HepG2 (cell line): ENCODE measurements around the gene KCNQ5. TPM values are rescaled to one million over a fixed set of nuclear protein-coding genes. Genes with fewer than 3 reads are reported as not detected.

Experiments
- ATAC-seq: fragments of 200-7000 bp; cut with Tn5 transposase; 3 replicates; pipeline ENCODE4 v1.9.1; 2020; ENCODE audit warnings: mild to moderate bottlenecking, moderate library complexity
- BruUV-seq: library from RNA; stranded (reverse); fragments of 400-500 nt; replicated peaks from 2 replicates; lab custom pipeline; 2021; lab: Mats Ljungman, UMichigan
- CTCF ChIA-PET: fragments of 300-600 bp; formaldehyde crosslinking; extraction: SDS; loops from one replicate; lab custom pipeline; 2021; ENCODE audit warnings: low total read pairs, inconsistent platforms, low intra/inter-chr PET ratio; lab: Yijun Ruan, JAX
- POLR2A ChIA-PET: fragments of 350-600 bp; sonication (Branson Sonifier 250); formaldehyde crosslinking; loops from one replicate; lab custom pipeline; 2020; ENCODE audit warnings: antibody characterized with exemption, inconsistent platforms; lab: Yijun Ruan, JAX
- DNase-seq: peaks from one replicate; pipeline ENCODE4 v3.0.0-alpha.2; 2015; ENCODE audit warnings: low spot score
- FAIRE-seq: peaks from 3 replicates; lab custom pipeline; 2011; peaks lifted over from hg19 to GRCh38; lab: Jason Lieb, UNC
- H2AFZ ChIP-seq: one replicate; pipeline ENCODE4 v1.6.1; 2011; ENCODE audit warnings: low read length, inconsistent platforms
- H3K27ac ChIP-seq: fragments of 300-600 bp; 3 replicates; pipeline ENCODE4 v1.8.0; 2011; ENCODE audit warnings: mixed run types, mild to moderate bottlenecking, mixed read lengths, low read length, inconsistent platforms; ENCODE audit not compliant: insufficient read depth; ENCODE audit errors: extremely low read length
- H3K27me3 ChIP-seq, 2 experiments: fragments of 200-600 bp in 1 of 2; 2 replicates in 1 of 2; 3 replicates in 1 of 2; pipeline versions ENCODE4 v1.6.0 to v1.8.0; 2011; ENCODE audit warnings: low read length in 2 of 2, mild to moderate bottlenecking in 2 of 2, moderate library complexity in 2 of 2, inconsistent platforms in 1 of 2; ENCODE audit not compliant: insufficient read depth in 2 of 2, control insufficient read depth in 1 of 2
- H3K36me3 ChIP-seq, 2 experiments: fragments of 200-600 bp in 1 of 2; replicated peaks in 1 of 2; 2 replicates in 1 of 2; 3 replicates in 1 of 2; pipeline versions ENCODE4 v1.5.1 to v1.8.0; 2011; ENCODE audit warnings: low read length in 2 of 2, inconsistent platforms in 1 of 2; ENCODE audit not compliant: insufficient read depth in 2 of 2, control insufficient read depth in 1 of 2
- H3K4me1 ChIP-seq: 2 replicates; pipeline ENCODE4 v1.5.1; 2012; ENCODE audit warnings: low read length, inconsistent platforms; ENCODE audit not compliant: insufficient read depth
- H3K4me2 ChIP-seq: 2 replicates; pipeline ENCODE4 v1.6.0; 2011; ENCODE audit warnings: low read depth, low read length, inconsistent platforms
- H3K4me3 ChIP-seq, 3 experiments: fragments of 200-600 bp in 1 of 3; sonication (generic), shearing (Covaris generic) in 1 of 3; replicated peaks in 1 of 3; 2 replicates each; pipeline ENCODE4 v1.5.1; 2011 to 2016; ENCODE audit warnings: low read length in 3 of 3, inconsistent platforms in 2 of 3, low read depth in 2 of 3, mild to moderate bottlenecking in 2 of 3, control low read depth in 1 of 3, mixed read lengths in 1 of 3; ENCODE audit not compliant: insufficient read depth in 1 of 3
- H3K79me2 ChIP-seq: one replicate; pipeline ENCODE4 v1.6.1; 2011; ENCODE audit warnings: low read length, inconsistent platforms; ENCODE audit not compliant: insufficient read depth
- H3K9ac ChIP-seq: 2 replicates; pipeline ENCODE4 v1.6.0; 2011; ENCODE audit warnings: mild to moderate bottlenecking, low read depth, low read length, inconsistent platforms; ENCODE audit not compliant: insufficient read depth
- H3K9me3 ChIP-seq: 2 replicates; pipeline ENCODE4 v1.5.1; 2012; ENCODE audit warnings: mild to moderate bottlenecking, low read length
- H4K20me1 ChIP-seq: 2 replicates; pipeline ENCODE4 v1.6.0; 2011; ENCODE audit warnings: inconsistent platforms, mild to moderate bottlenecking, low read length, moderate library complexity; ENCODE audit not compliant: insufficient read depth
- CHD2 ChIP-seq: IDR thresholded peaks from 2 replicates; pipeline ENCODE4 v1.6.1; 2011; ENCODE audit warnings: low read depth, low read length, improper control_type of control experiment
- GLI4 ChIP-seq: sonication (generic); formaldehyde crosslinking; IDR thresholded peaks from 2 replicates; pipeline ENCODE4 v1.5.1; 2020; ENCODE audit warnings: missing genetic modification reagents, mild to moderate bottlenecking, moderate library complexity, borderline replicate concordance
- KDM2A ChIP-seq: sonication (generic); formaldehyde crosslinking; IDR thresholded peaks from 2 replicates; pipeline ENCODE4 v1.4.0; 2020; ENCODE audit warnings: low read depth, missing genetic modification reagents, borderline replicate concordance
- KLF16 ChIP-seq, 2 experiments: sonication (generic) in 1 of 2; formaldehyde crosslinking in 1 of 2; IDR thresholded peaks; 2 replicates each; pipeline versions ENCODE4 v1.6.1 to v1.8.0; 2016 to 2023; ENCODE audit warnings: missing genetic modification reagents in 2 of 2, missing compliant biosample characterization in 1 of 2
- MEF2D ChIP-seq: sonication (generic); formaldehyde crosslinking; IDR thresholded peaks from 2 replicates; pipeline ENCODE4 v1.5.1; 2020; ENCODE audit warnings: mild to moderate bottlenecking, missing genetic modification reagents
- NFYC ChIP-seq: IDR thresholded peaks from 2 replicates; pipeline ENCODE4 v1.6.1; 2016; ENCODE audit warnings: missing genetic modification reagents, missing compliant biosample characterization
- NR2F1 ChIP-seq, 2 experiments: fragments of 450-650 bp in 1 of 2; formaldehyde crosslinking in 1 of 2; IDR thresholded peaks; 2 replicates each; pipeline versions ENCODE4 v1.5.0 to v1.6.1; 2016 to 2020; ENCODE audit warnings: mild to moderate bottlenecking in 1 of 2, missing compliant biosample characterization in 1 of 2, missing genetic modification reagents in 1 of 2, moderate library complexity in 1 of 2
- PAWR ChIP-seq: sonication (generic); formaldehyde crosslinking; IDR thresholded peaks from 2 replicates; pipeline ENCODE4 v1.4.0; 2020; ENCODE audit warnings: missing genetic modification reagents, mild to moderate bottlenecking, borderline replicate concordance
- RELA ChIP-seq: sonication (generic); formaldehyde crosslinking; IDR thresholded peaks from 2 replicates; pipeline ENCODE4 v1.4.0; 2020; ENCODE audit warnings: missing genetic modification reagents
- SIN3B ChIP-seq: fragments of 150-350 bp; IDR thresholded peaks from 2 replicates; pipeline ENCODE4 v1.6.1; 2014; ENCODE audit warnings: low read length
- SKIL ChIP-seq: sonication (generic); formaldehyde crosslinking; IDR thresholded peaks from 2 replicates; pipeline ENCODE4 v1.8.0; 2022; ENCODE audit warnings: missing genetic modification reagents, mild to moderate bottlenecking, moderate library complexity, borderline replicate concordance
- ZNF510 ChIP-seq: sonication (generic); formaldehyde crosslinking; IDR thresholded peaks from 2 replicates; pipeline ENCODE4 v1.4.0; 2020; ENCODE audit warnings: low read depth, mild to moderate bottlenecking, missing genetic modification reagents
- ZNF670 ChIP-seq: sonication (generic); formaldehyde crosslinking; IDR thresholded peaks from 2 replicates; pipeline ENCODE4 v1.8.0; 2022; ENCODE audit warnings: mild to moderate bottlenecking, missing genetic modification reagents, borderline replicate concordance
- ZNF878 ChIP-seq: sonication (generic); formaldehyde crosslinking; IDR thresholded peaks from 2 replicates; pipeline ENCODE4 v1.8.1; 2023; ENCODE audit warnings: mild to moderate bottlenecking, missing genetic modification reagents, moderate library complexity
- WGBS: methylation state at CpG from one replicate; pipeline ENCODE4 v1.1.6; 2017; ENCODE audit warnings: low lambda C conversion rate; 5-methylcytosine and 5-hydroxymethylcytosine counted together
- in situ Hi-C: cut with HindIII; loops from 2 replicates; pipeline ENCODE4 v1.10.0; 2017; ENCODE audit warnings: low pct_unique_long_range_greater_than_20kb; ENCODE audit not compliant: extremely low pct_ligation_motif_present
- intact Hi-C: fragments of 100-400 bp; cut with micrococcal nuclease; formaldehyde crosslinking; loops from one replicate; pipeline ENCODE4 v1.10.0; 2022; ENCODE audit not compliant: unreplicated experiment
- polyA plus RNA-seq, 8 experiments: library from polyadenylated mRNA; depleted of rRNA in 3 of 8; stranded (reverse) in 7 of 8; unstranded in 1 of 8; fragments of >200 nt; fragmentation: Illumina TruSeq in 4 of 8; extraction: Trizol in 4 of 8; gene quantifications; 2 replicates each; pipeline versions ENCODE4 v1.2.1 to v1.2.3, GENCODE V29; 2011 to 2016; ENCODE audit warnings: low read depth in 4 of 8, missing spikeins in 1 of 8, mixed read lengths in 1 of 8; ENCODE audit not compliant: insufficient read depth in 1 of 8
- total RNA-seq, 5 experiments: library from RNA; depleted of rRNA; stranded (reverse); fragments of >200 nt; fragmentation: Illumina TruSeq; extraction: Trizol; gene quantifications; 2 replicates each; pipeline ENCODE4 v1.2.3, GENCODE V29; 2016; ENCODE audit warnings: low read depth in 1 of 5

KCNQ5 gene
- total and polyA plus RNA-seq, 2 of the 13 experiments (the other 11 are each of a cell fraction or from before 2014, with no cell fraction given): 0.04 TPM; not detected in 1

- 14% methylated on average over 7 of the region's 7 CpGs for WGBS
- intact Hi-C loops: no loop called here
- POLR2A ChIA-PET: no interaction called here
- in situ Hi-C loops: no loop called here
- Histone ChIP-seq H3K9ac (no peak overlapping the region), H3K36me3 (no peaks in the 10 kb centered on the region), H3K9me3 (no peaks in the 10 kb centered on the region), H3K79me2 (no peaks in the 10 kb centered on the region), H3K4me3 (no peak overlapping the region), H3K4me1 (no peaks in the 10 kb centered on the region), H2AFZ (no peak overlapping the region), H3K27me3 (no peaks in the 10 kb centered on the region; a peak in 1 of 5 replicates), H3K27ac (no peak overlapping the region), H3K4me2 (no peak overlapping the region), H4K20me1 (no peaks in the 10 kb centered on the region)
- CTCF ChIA-PET: no interaction called here
- ATAC-seq (no peak), DNase-seq (no peak), FAIRE-seq (no peak)
- no TSS peak for BruUV-seq
- TF ChIP-seq SIN3B: no peak
- no peak for TF ChIP-seq KLF16 (CRISPR knock-in tag; IDR thresholded peaks at IDR 0.05)
- no peak for TF ChIP-seq GLI4
- TF ChIP-seq CHD2: no peak
- TF ChIP-seq KDM2A (CRISPR knock-in tag): no peak
- no peak for TF ChIP-seq NFYC (CRISPR knock-in tag)
- TF ChIP-seq RELA (CRISPR knock-in tag): no peak
- no peak for TF ChIP-seq PAWR (CRISPR knock-in tag)
These were observed 30.4 kb downstream of the KCNQ5 start for GRCh38 chr6:72651967-72652956.

- no peak for FAIRE-seq
- 0% methylated on average over 1 of the region's 1 CpG for WGBS
These were observed 31.2 kb downstream of the KCNQ5 start for GRCh38 chr6:72653026-72653425.

More at GRCh38 chr6:72653026-72653425, 31.2 kb downstream of the KCNQ5 start:
- Histone ChIP-seq H3K36me3 (no peaks in the 10 kb centered on the region), H3K4me1 (no peaks in the 10 kb centered on the region), H3K27me3 (no peaks in the 10 kb centered on the region; a peak in 1 of 5 replicates), H3K9ac (no peak overlapping the region), H3K27ac (no peak overlapping the region), H3K79me2 (no peaks in the 10 kb centered on the region), H3K4me2 (no peak overlapping the region), H3K9me3 (no peaks in the 10 kb centered on the region), H4K20me1 (no peaks in the 10 kb centered on the region), H2AFZ (no peak overlapping the region), H3K4me3 (no peak overlapping the region)
- DNase-seq: no peak
- no TSS peak for BruUV-seq
- intact Hi-C loops: no loop called here
- in situ Hi-C loops: no loop called here
- TF ChIP-seq ZNF510 (CRISPR knock-in tag) (no peak), NR2F1 (CRISPR knock-in tag; IDR thresholded peaks at IDR 0.05) (no peak), MEF2D (CRISPR knock-in tag) (no peak), ZNF878 (CRISPR knock-in tag) (no peak), ZNF670 (CRISPR knock-in tag) (no peak), SKIL (CRISPR knock-in tag) (no peak)
- no peak for ATAC-seq
- ChIA-PET POLR2A (no interaction called here), CTCF (no interaction called here)
